NCI-H128 (cell line): ENCODE data around the gene SNX30.

ENCODE experiments used
- DNase-seq: peaks from one replicate; lab custom pipeline; 2025; ENCODE audit not compliant: unreplicated experiment; lab: John Stamatoyannopoulos, UW

SNX30 gene

GRCh38 chr9:112819635-112820496 lies 69.3 kb downstream of the SNX30 start:
- no peak for DNase-seq

- DNase-seq = no peak
Measured at GRCh38 chr9:112820881-112821280, 70.3 kb downstream of the SNX30 start.

GRCh38 chr9:112822618-112823017 lies 72.1 kb downstream of the SNX30 start:
- DNase-seq = no peak

GRCh38 chr9:112823257-112823656 lies 72.7 kb downstream of the SNX30 start:
- no peak for DNase-seq

- DNase-seq = no peak
Measured at GRCh38 chr9:112831281-112831851, 80.8 kb downstream of the SNX30 start.

- DNase-seq = no peak
Measured at GRCh38 chr9:112831969-112832368, 81.4 kb downstream of the SNX30 start.

GRCh38 chr9:112833081-112833480 lies 82.5 kb downstream of the SNX30 start:
- DNase-seq = no peak

- DNase-seq = no peak
Measured at GRCh38 chr9:112836394-112836793, 85.8 kb downstream of the SNX30 start.

- no peak for DNase-seq
Measured at GRCh38 chr9:112838342-112838741, 87.8 kb downstream of the SNX30 start.

GRCh38 chr9:112839331-112839730 lies 88.8 kb downstream of the SNX30 start:
- no peak for DNase-seq

GRCh38 chr9:112841261-112841660 lies 90.7 kb downstream of the SNX30 start:
- no peak for DNase-seq

GRCh38 chr9:112842555-112842954 lies 92.0 kb downstream of the SNX30 start:
- DNase-seq = no peak

- no peak for DNase-seq
Measured at GRCh38 chr9:112844771-112845542, 94.4 kb downstream of the SNX30 start.

GRCh38 chr9:112846528-112847488 lies 96.2 kb downstream of the SNX30 start:
- DNase-seq = no peak

GRCh38 chr9:112848316-112849151 lies 98.0 kb downstream of the SNX30 start:
- DNase-seq = no peak

- no peak for DNase-seq
Measured at GRCh38 chr9:112849363-112849922, 98.9 kb downstream of the SNX30 start.

- DNase-seq = no peak
Measured at GRCh38 chr9:112850840-112851239, 100.3 kb downstream of the SNX30 start.

- no peak for DNase-seq
Measured at GRCh38 chr9:112852741-112853504, 102.4 kb downstream of the SNX30 start.
